Naive B cell (primary cell): Measurements from ENCODE around the gene NOC3L. TPM values are rescaled to one million over a fixed set of nuclear protein-coding genes. Genes with fewer than 3 reads are reported as not detected.

Experiments used
- ATAC-seq, 2 donors: fragments of 150-1000 bp; cut with Tn5 transposase; 2 replicates each; pipeline ENCODE4 v1.10.0; 2021; ENCODE audit warnings: low read depth in 2 of 2, mild to moderate bottlenecking in 2 of 2, moderate library complexity in 2 of 2
- DNase-seq: peaks from one replicate; pipeline ENCODE4 v3.0.0; 2022
- H3K27ac Mint-ChIP-seq, 6 donors: one replicate each; pipeline ENCODE4 v1.8.0; 2020 to 2022; ENCODE audit warnings: mild to moderate bottlenecking in 6 of 6, mixed read lengths in 6 of 6, moderate library complexity in 5 of 6, inconsistent platforms in 2 of 6
- H3K27me3 Mint-ChIP-seq, 3 donors: one replicate each; pipeline ENCODE4 v1.8.0; 2021 to 2022; ENCODE audit warnings: mixed read lengths in 3 of 3, mild to moderate bottlenecking in 1 of 3
- H3K36me3 Mint-ChIP-seq, 2 donors: one replicate each; pipeline ENCODE4 v1.8.0; 2020 to 2022; ENCODE audit warnings: mixed read lengths in 2 of 2, inconsistent platforms in 1 of 2, mild to moderate bottlenecking in 1 of 2
- H3K4me1 Mint-ChIP-seq, 3 donors: one replicate each; pipeline ENCODE4 v1.8.0; 2020 to 2022; ENCODE audit warnings: mixed read lengths in 3 of 3, inconsistent platforms in 1 of 3, mild to moderate bottlenecking in 1 of 3, moderate library complexity in 1 of 3
- H3K4me3 Mint-ChIP-seq, 8 donors: one replicate each; pipeline ENCODE4 v1.8.0; 2020 to 2022; ENCODE audit warnings: mild to moderate bottlenecking in 8 of 8, mixed read lengths in 8 of 8, moderate library complexity in 8 of 8, inconsistent platforms in 2 of 8
- H3K9me3 Mint-ChIP-seq, 7 donors: one replicate each; pipeline ENCODE4 v1.8.0; 2020 to 2022; ENCODE audit warnings: mixed read lengths in 7 of 7, mild to moderate bottlenecking in 5 of 7, inconsistent platforms in 2 of 7, moderate library complexity in 1 of 7
- polyA plus RNA-seq, 6 donors: library from polyadenylated mRNA; unstranded; fragments of 300-500 nt; fragmentation: Illumina TruSeq; gene quantifications; one replicate each; pipeline ENCODE4 v1.2.3, GENCODE V29; 2021; ENCODE audit warnings: low read depth in 6 of 6

The NOC3L gene
- polyA plus RNA-seq, 6 donors from 2014 or later = 21.7 to 38.6 (median 27.7) TPM

- Mint-ChIP-seq H3K36me3 (no peaks in the 10 kb centered on the region), H3K27me3 (peaks cover 28 to 52% (median 30%) of the 10 kb centered on the region in 3 donors), H3K4me1 (peaks cover 0 to 2% (median under 1%) of the 10 kb centered on the region in 3 donors), H3K27ac (no peak overlapping the region), H3K9me3 (no peaks in the 10 kb centered on the region), H3K4me3 (no peak overlapping the region)
- DNase-seq = no peak
- ATAC-seq = no peak
These were observed 77.5 kb downstream of the NOC3L start for GRCh38 chr10:94285271-94285670.

Other genes starting within 250 kb of the NOC3L start
- gene TBC1D12, start 39.6 kb upstream of the NOC3L start, polyA plus RNA-seq = 1 to 10 TPM in 3 of 6 donors, under 1 TPM in 3; 0.31 to 2.4 (median 0.96) TPM
- 10 to 100 TPM in 1 of 6 donors, 1 to 10 TPM in 4, under 1 TPM in 1; 0.41 to 10.0 (median 6.7) TPM for gene HELLS, start 182.8 kb upstream of the NOC3L start, polyA plus RNA-seq